Coronary artery (tissue), 2 donors: ENCODE data around the gene NR5A2.

Experiments
- DNase-seq: peaks from one replicate; pipeline ENCODE4 v3.0.0-alpha.2; 2017; ENCODE audit warnings: low spot score
- H3K27ac ChIP-seq, 2 donors: fragments of 200-600 bp; sonication (generic); one replicate each; pipeline ENCODE4 v1.5.1; 2016 to 2019
- H3K4me3 ChIP-seq: fragments of 200-600 bp; sonication (generic); 2 replicates; pipeline ENCODE4 v1.5.1; 2016; ENCODE audit warnings: mild to moderate bottlenecking, moderate library complexity
- TF ChIP-seq, protein P1 (sequence below): fragments of 200-600 bp; sonication (generic); IDR thresholded peaks from one replicate; pipeline ENCODE4 v1.5.1; 2019; ENCODE audit warnings: antibody characterized with exemption

The NR5A2 gene

GRCh38 chr1:200118779-200119505 lies 91.4 kb downstream of the NR5A2 start:
- Histone ChIP-seq H3K27ac (no peak overlapping the region), H3K4me3 (no peak overlapping the region)
- DNase-seq: no peak
- TF ChIP-seq, protein P1, sequence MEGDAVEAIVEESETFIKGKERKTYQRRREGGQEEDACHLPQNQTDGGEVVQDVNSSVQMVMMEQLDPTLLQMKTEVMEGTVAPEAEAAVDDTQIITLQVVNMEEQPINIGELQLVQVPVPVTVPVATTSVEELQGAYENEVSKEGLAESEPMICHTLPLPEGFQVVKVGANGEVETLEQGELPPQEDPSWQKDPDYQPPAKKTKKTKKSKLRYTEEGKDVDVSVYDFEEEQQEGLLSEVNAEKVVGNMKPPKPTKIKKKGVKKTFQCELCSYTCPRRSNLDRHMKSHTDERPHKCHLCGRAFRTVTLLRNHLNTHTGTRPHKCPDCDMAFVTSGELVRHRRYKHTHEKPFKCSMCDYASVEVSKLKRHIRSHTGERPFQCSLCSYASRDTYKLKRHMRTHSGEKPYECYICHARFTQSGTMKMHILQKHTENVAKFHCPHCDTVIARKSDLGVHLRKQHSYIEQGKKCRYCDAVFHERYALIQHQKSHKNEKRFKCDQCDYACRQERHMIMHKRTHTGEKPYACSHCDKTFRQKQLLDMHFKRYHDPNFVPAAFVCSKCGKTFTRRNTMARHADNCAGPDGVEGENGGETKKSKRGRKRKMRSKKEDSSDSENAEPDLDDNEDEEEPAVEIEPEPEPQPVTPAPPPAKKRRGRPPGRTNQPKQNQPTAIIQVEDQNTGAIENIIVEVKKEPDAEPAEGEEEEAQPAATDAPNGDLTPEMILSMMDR: no peak

DNA sequence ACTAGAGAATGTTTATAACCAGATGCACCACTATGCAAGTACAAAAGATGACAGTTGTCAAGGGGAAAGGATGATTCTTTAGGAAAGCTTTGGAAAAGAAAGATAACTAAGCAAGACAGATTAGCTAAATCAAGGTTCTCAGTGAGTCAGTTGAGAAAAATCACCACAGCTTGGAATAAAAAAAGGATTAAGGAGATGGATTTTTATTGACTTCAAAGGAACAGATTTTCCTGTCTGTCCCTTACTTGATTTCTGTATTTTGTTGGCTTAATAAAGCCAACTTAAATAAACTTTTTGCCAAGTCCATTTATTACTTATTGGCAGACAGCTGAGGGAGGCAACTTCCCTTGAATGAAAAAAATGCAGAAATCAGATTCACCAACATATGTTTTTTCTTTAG lies 93.9 kb downstream of the NR5A2 start:
- H3K27ac ChIP-seq: no peak overlapping the region
- TF ChIP-seq, protein P1: no peak
- no peak overlapping the region for H3K4me3 ChIP-seq
- no peak for DNase-seq

GRCh38 chr1:200124309-200124708 lies 96.8 kb downstream of the NR5A2 start:
- TF ChIP-seq, protein P1: no peak
- H3K4me3 ChIP-seq: no peak overlapping the region
- H3K27ac ChIP-seq: no peak overlapping the region
- no peak for DNase-seq

- H3K27ac ChIP-seq: no peak overlapping the region
- no peak for DNase-seq
- H3K4me3 ChIP-seq: no peak overlapping the region
- TF ChIP-seq, protein P1: no peak
Observed at GRCh38 chr1:200128081-200128480, 100.6 kb downstream of the NR5A2 start.

GRCh38 chr1:200128944-200129879 lies 101.7 kb downstream of the NR5A2 start:
- DNase-seq: no peak
- TF ChIP-seq, protein P1: no peak
- H3K4me3 ChIP-seq: no peak overlapping the region
- H3K27ac ChIP-seq: no peak overlapping the region

GRCh38 chr1:200130552-200130951 lies 103.0 kb downstream of the NR5A2 start:
- no peak overlapping the region for H3K27ac ChIP-seq
- no peak overlapping the region for H3K4me3 ChIP-seq
- DNase-seq: no peak
- TF ChIP-seq, protein P1: no peak
